ENCODE measurements around the gene LYRM1. TPM values are rescaled to one million over a fixed set of nuclear protein-coding genes. Genes with fewer than 3 reads are reported as not detected.

LYRM1 gene
- total and polyA plus RNA-seq, 10 of the 15 experiments (the other 5 are each of a cell fraction or from before 2014, with no cell fraction given), result 18.4 to 54.4 (median 38.0) TPM

DNA sequence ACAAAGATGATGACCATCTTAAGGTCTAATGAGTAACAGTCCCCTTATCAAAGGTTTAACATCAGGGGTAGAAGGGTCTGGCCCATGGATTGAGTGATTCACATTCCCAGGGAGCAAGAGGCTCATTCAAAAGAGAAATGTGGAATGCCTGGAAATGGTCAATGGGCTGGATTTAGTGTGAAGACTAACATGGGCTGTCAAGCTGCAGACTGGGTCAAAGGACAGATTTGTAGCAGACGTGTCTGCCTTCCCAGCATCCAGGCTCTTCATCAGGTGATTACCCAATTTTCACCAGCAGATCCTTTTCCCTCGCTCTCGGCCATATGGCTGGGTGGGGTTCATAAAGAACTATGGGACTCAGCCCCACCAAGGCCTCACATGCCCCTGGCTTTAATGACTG, 27.2 kb upstream of the LYRM1 start:
- H2AFZ ChIP-seq (ENCODE audit: control insufficient read depth, low read depth, low read length), result no peak overlapping the region
- peak overlapping the region; percentile 81 for H3K27ac ChIP-seq (ENCODE audit: control insufficient read depth, insufficient read depth)
- H3K4me1 ChIP-seq (ENCODE audit: control insufficient read depth, insufficient read depth, low read length), result peaks cover 38% of the 10 kb centered on the region
- WGBS (ENCODE audit: insufficient coverage, insufficient replicate concordance, low lambda C conversion rate, missing lambda C conversion rate), result 100% methylated on average over 3 of the region's 3 CpGs
- no peak overlapping the region for H3K4me3 ChIP-seq
- no peaks in the 10 kb centered on the region for H4K20me1 ChIP-seq (ENCODE audit: control insufficient read depth, insufficient read depth)
- H3K9ac ChIP-seq (ENCODE audit: control insufficient read depth, insufficient read depth, low read length), result no peak overlapping the region
- ChIA-PET SMC1A (ENCODE audit: uncharacterized antibody, unreplicated experiment) (interaction anchor here (1.5 to 6.3 kb wide), 6 partner anchors 8 to 76 kb away, joined by 4 to 83 read pairs (median 35); partner anchors contain the start of genes DCUN1D3 and LYRM1), RAD21 (ENCODE audit: unreplicated experiment) (interaction anchor here (1.2 to 3.1 kb wide), 3 partner anchors 8 to 27 kb away, joined by 3 to 48 read pairs (median 3); no protein-coding TSS in a partner anchor), CTCF (interaction anchor here (0.6 to 4.0 kb wide), 6 partner anchors 8 to 25 kb away, joined by 3 to 51 read pairs (median 21); partner anchors contain the start of genes DCUN1D3 and LYRM1), POLR2A (interaction anchor here (1.2 to 3.7 kb wide), 3 partner anchors 8 to 30 kb away, joined by 3 to 44 read pairs (median 27); partner anchors contain the start of genes DCUN1D3 and LYRM1)
- BruUV-seq (replicated peaks), result no TSS peak
- no peaks in the 10 kb centered on the region for H3K36me3 ChIP-seq (ENCODE audit: control insufficient read depth in 2 of 2, insufficient read depth in 2 of 2, low read length in 1 of 2)
- peak overlapping the region; percentile 75; the same call in 1 of the 2 replicates for H3K4me2 ChIP-seq (ENCODE audit: control insufficient read depth, insufficient read depth)
- DNase-seq (ENCODE audit: low read depth, low spot score) (no peak), ATAC-seq (no peak), FAIRE-seq (no peak)
- in situ Hi-C loops (cut with MboI) (no loop called here), intact Hi-C loops (cut with micrococcal nuclease; ENCODE audit: unreplicated experiment) (no loop called here)
- H3K27me3 ChIP-seq (replicated peaks in 1 of 2; ENCODE audit: control insufficient read depth in 2 of 2, insufficient read depth in 2 of 2, low read length in 1 of 2), result no peaks in the 10 kb centered on the region
- TF ChIP-seq, protein P1, sequence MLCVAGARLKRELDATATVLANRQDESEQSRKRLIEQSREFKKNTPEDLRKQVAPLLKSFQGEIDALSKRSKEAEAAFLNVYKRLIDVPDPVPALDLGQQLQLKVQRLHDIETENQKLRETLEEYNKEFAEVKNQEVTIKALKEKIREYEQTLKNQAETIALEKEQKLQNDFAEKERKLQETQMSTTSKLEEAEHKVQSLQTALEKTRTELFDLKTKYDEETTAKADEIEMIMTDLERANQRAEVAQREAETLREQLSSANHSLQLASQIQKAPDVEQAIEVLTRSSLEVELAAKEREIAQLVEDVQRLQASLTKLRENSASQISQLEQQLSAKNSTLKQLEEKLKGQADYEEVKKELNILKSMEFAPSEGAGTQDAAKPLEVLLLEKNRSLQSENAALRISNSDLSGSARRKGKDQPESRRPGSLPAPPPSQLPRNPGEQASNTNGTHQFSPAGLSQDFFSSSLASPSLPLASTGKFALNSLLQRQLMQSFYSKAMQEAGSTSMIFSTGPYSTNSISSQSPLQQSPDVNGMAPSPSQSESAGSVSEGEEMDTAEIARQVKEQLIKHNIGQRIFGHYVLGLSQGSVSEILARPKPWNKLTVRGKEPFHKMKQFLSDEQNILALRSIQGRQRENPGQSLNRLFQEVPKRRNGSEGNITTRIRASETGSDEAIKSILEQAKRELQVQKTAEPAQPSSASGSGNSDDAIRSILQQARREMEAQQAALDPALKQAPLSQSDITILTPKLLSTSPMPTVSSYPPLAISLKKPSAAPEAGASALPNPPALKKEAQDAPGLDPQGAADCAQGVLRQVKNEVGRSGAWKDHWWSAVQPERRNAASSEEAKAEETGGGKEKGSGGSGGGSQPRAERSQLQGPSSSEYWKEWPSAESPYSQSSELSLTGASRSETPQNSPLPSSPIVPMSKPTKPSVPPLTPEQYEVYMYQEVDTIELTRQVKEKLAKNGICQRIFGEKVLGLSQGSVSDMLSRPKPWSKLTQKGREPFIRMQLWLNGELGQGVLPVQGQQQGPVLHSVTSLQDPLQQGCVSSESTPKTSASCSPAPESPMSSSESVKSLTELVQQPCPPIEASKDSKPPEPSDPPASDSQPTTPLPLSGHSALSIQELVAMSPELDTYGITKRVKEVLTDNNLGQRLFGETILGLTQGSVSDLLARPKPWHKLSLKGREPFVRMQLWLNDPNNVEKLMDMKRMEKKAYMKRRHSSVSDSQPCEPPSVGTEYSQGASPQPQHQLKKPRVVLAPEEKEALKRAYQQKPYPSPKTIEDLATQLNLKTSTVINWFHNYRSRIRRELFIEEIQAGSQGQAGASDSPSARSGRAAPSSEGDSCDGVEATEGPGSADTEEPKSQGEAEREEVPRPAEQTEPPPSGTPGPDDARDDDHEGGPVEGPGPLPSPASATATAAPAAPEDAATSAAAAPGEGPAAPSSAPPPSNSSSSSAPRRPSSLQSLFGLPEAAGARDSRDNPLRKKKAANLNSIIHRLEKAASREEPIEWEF (IDR thresholded peaks at IDR 0.05; ENCODE audit: insufficient replicate concordance, low read depth, low read length), result no peak
- TF ChIP-seq, protein P2, sequence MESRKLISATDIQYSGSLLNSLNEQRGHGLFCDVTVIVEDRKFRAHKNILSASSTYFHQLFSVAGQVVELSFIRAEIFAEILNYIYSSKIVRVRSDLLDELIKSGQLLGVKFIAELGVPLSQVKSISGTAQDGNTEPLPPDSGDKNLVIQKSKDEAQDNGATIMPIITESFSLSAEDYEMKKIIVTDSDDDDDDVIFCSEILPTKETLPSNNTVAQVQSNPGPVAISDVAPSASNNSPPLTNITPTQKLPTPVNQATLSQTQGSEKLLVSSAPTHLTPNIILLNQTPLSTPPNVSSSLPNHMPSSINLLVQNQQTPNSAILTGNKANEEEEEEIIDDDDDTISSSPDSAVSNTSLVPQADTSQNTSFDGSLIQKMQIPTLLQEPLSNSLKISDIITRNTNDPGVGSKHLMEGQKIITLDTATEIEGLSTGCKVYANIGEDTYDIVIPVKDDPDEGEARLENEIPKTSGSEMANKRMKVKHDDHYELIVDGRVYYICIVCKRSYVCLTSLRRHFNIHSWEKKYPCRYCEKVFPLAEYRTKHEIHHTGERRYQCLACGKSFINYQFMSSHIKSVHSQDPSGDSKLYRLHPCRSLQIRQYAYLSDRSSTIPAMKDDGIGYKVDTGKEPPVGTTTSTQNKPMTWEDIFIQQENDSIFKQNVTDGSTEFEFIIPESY (IDR thresholded peaks at IDR 0.05), result no peak
- TF ChIP-seq TAF1 (IDR thresholded peaks at IDR 0.05; ENCODE audit: borderline replicate concordance, low read depth, low read length), result no peak
- TF ChIP-seq BACH1 (IDR thresholded peaks at IDR 0.05; ENCODE audit: borderline replicate concordance), result no peak
- TF ChIP-seq BRCA1 (IDR thresholded peaks at IDR 0.05; ENCODE audit: low read depth, low read length), result no peak
- no peak for TF ChIP-seq RFX5 (IDR thresholded peaks at IDR 0.05; ENCODE audit: low read depth, low read length)
- TF ChIP-seq, protein P3, sequence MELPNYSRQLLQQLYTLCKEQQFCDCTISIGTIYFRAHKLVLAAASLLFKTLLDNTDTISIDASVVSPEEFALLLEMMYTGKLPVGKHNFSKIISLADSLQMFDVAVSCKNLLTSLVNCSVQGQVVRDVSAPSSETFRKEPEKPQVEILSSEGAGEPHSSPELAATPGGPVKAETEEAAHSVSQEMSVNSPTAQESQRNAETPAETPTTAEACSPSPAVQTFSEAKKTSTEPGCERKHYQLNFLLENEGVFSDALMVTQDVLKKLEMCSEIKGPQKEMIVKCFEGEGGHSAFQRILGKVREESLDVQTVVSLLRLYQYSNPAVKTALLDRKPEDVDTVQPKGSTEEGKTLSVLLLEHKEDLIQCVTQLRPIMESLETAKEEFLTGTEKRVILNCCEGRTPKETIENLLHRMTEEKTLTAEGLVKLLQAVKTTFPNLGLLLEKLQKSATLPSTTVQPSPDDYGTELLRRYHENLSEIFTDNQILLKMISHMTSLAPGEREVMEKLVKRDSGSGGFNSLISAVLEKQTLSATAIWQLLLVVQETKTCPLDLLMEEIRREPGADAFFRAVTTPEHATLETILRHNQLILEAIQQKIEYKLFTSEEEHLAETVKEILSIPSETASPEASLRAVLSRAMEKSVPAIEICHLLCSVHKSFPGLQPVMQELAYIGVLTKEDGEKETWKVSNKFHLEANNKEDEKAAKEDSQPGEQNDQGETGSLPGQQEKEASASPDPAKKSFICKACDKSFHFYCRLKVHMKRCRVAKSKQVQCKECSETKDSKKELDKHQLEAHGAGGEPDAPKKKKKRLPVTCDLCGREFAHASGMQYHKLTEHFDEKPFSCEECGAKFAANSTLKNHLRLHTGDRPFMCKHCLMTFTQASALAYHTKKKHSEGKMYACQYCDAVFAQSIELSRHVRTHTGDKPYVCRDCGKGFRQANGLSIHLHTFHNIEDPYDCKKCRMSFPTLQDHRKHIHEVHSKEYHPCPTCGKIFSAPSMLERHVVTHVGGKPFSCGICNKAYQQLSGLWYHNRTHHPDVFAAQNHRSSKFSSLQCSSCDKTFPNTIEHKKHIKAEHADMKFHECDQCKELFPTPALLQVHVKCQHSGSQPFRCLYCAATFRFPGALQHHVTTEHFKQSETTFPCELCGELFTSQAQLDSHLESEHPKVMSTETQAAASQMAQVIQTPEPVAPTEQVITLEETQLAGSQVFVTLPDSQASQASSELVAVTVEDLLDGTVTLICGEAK (IDR thresholded peaks at IDR 0.05; ENCODE audit: borderline replicate concordance), result no peak
- H3K9me3 ChIP-seq (replicated peaks; ENCODE audit: control insufficient read depth, insufficient read depth, low read length), result no peaks in the 10 kb centered on the region; the same call in 2 of the 3 replicates
- H3K79me2 ChIP-seq (ENCODE audit: control insufficient read depth, insufficient read depth, low read length), result peaks cover 15% of the 10 kb centered on the region

Data from GM12878 (cell line).